Heart left ventricle (tissue), 16 donors: ENCODE data around the gene KNCN. TPM values are rescaled to one million over a fixed set of nuclear protein-coding genes. Genes with fewer than 3 reads are reported as not detected.

Experiments
- ATAC-seq, 4 donors: fragments of 200-7000 bp; cut with Tn5 transposase; one replicate each; pipeline ENCODE4 v1.9.1; 2020 to 2022; ENCODE audit warnings: moderate library complexity in 4 of 4, mild to moderate bottlenecking in 3 of 4, moderate number of reproducible peaks in 1 of 4
- DNase-seq, 5 donors: peaks; one replicate each; pipeline ENCODE4 v3.0.0-alpha.2; 2020
- H3K27ac ChIP-seq, 12 donors: fragments of 200-600 bp; sonication (generic) in 4 of 12; one replicate each; pipeline versions ENCODE4 v1.5.0 to v1.8.0; 2016 to 2022; ENCODE audit warnings: mild to moderate bottlenecking in 2 of 12
- H3K27me3 ChIP-seq, 9 donors: fragments of 200-600 bp; sonication (generic) in 2 of 9; one replicate each; pipeline versions ENCODE4 v1.5.1 to v1.8.0; 2016 to 2022; ENCODE audit warnings: mild to moderate bottlenecking in 3 of 9
- H3K36me3 ChIP-seq, 9 donors: fragments of 200-600 bp; sonication (generic) in 2 of 9; one replicate each; pipeline versions ENCODE4 v1.5.0 to v1.8.0; 2018 to 2022; ENCODE audit warnings: mild to moderate bottlenecking in 2 of 9
- H3K4me1 ChIP-seq, 12 donors: fragments of 200-600 bp; sonication (generic) in 4 of 12; one replicate each; pipeline versions ENCODE4 v1.5.0 to v1.8.0; 2016 to 2022; ENCODE audit warnings: mild to moderate bottlenecking in 3 of 12
- H3K4me3 ChIP-seq, 12 donors: fragments of 200-600 bp; sonication (generic) in 4 of 12; one replicate each; pipeline versions ENCODE4 v1.5.0 to v1.8.0; 2017 to 2022; ENCODE audit warnings: mild to moderate bottlenecking in 9 of 12, moderate library complexity in 4 of 12
- H3K9me3 ChIP-seq, 12 donors: fragments of 200-600 bp; sonication (generic) in 4 of 12; one replicate each; pipeline versions ENCODE4 v1.5.0 to v1.8.0; 2016 to 2022; ENCODE audit warnings: mild to moderate bottlenecking in 1 of 12
- CTCF ChIP-seq, 12 donors: fragments of 200-600 bp; sonication (generic) in 4 of 12; IDR thresholded peaks; one replicate each; pipeline versions ENCODE4 v1.5.0 to v1.8.0; 2018 to 2022; ENCODE audit warnings: antibody characterized with exemption in 12 of 12, mild to moderate bottlenecking in 5 of 12
- POLR2A ChIP-seq, 2 donors: fragments of 450-650 bp; IDR thresholded peaks; one replicate each; pipeline ENCODE4 v1.6.1; 2017; ENCODE audit warnings: antibody characterized with exemption in 2 of 2, mild to moderate bottlenecking in 2 of 2, moderate library complexity in 2 of 2
- WGBS, 4 donors: extraction: QIAGEN DNeasy Blood & Tissue Kit in 2 of 4; methylation state at CpG; one replicate each; pipeline versions ENCODE4 v1.1.5 to v1.1.7; 2013 to 2018; 5-methylcytosine and 5-hydroxymethylcytosine counted together
- intact Hi-C, 10 donors: fragments of 100-400 bp; cut with DNase I; formaldehyde crosslinking; loops; one replicate each; pipeline versions ENCODE4 v1.11.1 to v1.14.2; 2022
- polyA plus RNA-seq, 2 donors: library from polyadenylated mRNA; stranded (reverse); fragments of 200-250 nt; gene quantifications; one replicate each; pipeline ENCODE4 v1.2.3, GENCODE V29; 2013
- total RNA-seq, 9 donors: library from RNA; depleted of rRNA in 2 of 9; stranded (reverse); fragments of >200 nt in 2 of 9; fragmentation: NEBNext Ultra II Directional in 3 of 9; extraction: Animal tissue kit (Norgen Biotek cat#: 25700) in 3 of 9; gene quantifications; one replicate each; pipeline versions ENCODE4 v1.1.0 to v1.2.4, GENCODE V29; 2016 to 2023
- donor health status: ischemic (EF 13 %, LVEDD 7.1; RV severe dilation, severe dysfunction).
- donor health status: healthy with polysubstance abuse.
- donor health status: DM: no; HTN: yes; CAD: no.
- donor health status: DM: no; HTN: no; CAD: no.
- donor health status: ischemic (EF 25% LVEDD 6.9; RV normal size, moderate dysfunction).
- donor health status: ischemic (EF 25% LVEDD 5.7; RV mildly dilated, moderate dysfunction).
- donor health status: healthy.
- donor health status: DM: yes; HTN: yes; CAD: no.
- donor health status: ischemic (EF 35%, LVEDD 5.7; RV mildly dilated, moderate dysfunction).
- donor health status: nonischemic (EF 11% LVEDD 7.7; RV severe dilation, severe dysfunction).
- donor health status: DM: yes; HTN: yes; CAD: no.
- donor health status: PGD.
- donor health status: ischemic (EF 29% LVEDD 5.4; RV normal size, mild dysfunction).
- donor health status: nonischemic (EF 23%, LVEDD 6.1; RV moderate dilation, normal function).

The KNCN gene
- total and polyA plus RNA-seq, 11 donors, result not detected

GRCh38 chr1:46545784-46546183 is 5.7 kb downstream of the KNCN start:
- intact Hi-C loops, result loop anchor here in 1 of 10 donors (5.0 kb wide), 1 partner anchor 98 kb away; no protein-coding TSS in a partner anchor
- TF ChIP-seq CTCF (IDR thresholded peaks at IDR 0.05) (no peak), POLR2A (IDR thresholded peaks at IDR 0.05) (no peak)
- peak in 1 of 5 donors; percentile 5 for DNase-seq
- H3K27me3 ChIP-seq, result peaks cover 11 to 64% (median 32%) of the 10 kb centered on the region in 9 donors
- no peaks in the 10 kb centered on the region for H3K36me3 ChIP-seq
- WGBS, 4 donors, result 43 to 77% (median 55%) methylated on average over 3 of the region's 3 CpGs
- no peak overlapping the region for H3K4me3 ChIP-seq
- H3K4me1 ChIP-seq, result peaks cover 0 to 8% (median 0%) of the 10 kb centered on the region in 12 donors
- no peak for ATAC-seq
- H3K9me3 ChIP-seq, result no peaks in the 10 kb centered on the region
- H3K27ac ChIP-seq, result no peak overlapping the region

- H3K27ac ChIP-seq, result no peak overlapping the region
- H3K36me3 ChIP-seq, result no peaks in the 10 kb centered on the region
- intact Hi-C loops, result loop anchor here in 1 of 10 donors (5.0 kb wide), 1 partner anchor 97 kb away; no protein-coding TSS in a partner anchor
- 43 to 57% (median 56%) methylated on average over 5 of the region's 5 CpGs for WGBS, 4 donors
- H3K4me3 ChIP-seq, result no peak overlapping the region
- no peak for TF ChIP-seq POLR2A (IDR thresholded peaks at IDR 0.05)
- TF ChIP-seq CTCF (IDR thresholded peaks at IDR 0.05), result no peak
- peaks cover 11 to 59% (median 32%) of the 10 kb centered on the region in 9 donors for H3K27me3 ChIP-seq
- ATAC-seq (no peak), DNase-seq (peak in 1 of 5 donors; percentile 20)
- H3K9me3 ChIP-seq, result no peaks in the 10 kb centered on the region
- peaks cover 0 to 8% (median 0%) of the 10 kb centered on the region in 12 donors for H3K4me1 ChIP-seq
These were observed 6.7 kb downstream of the KNCN start for GRCh38 chr1:46544561-46545240.

- H3K36me3 ChIP-seq, result no peaks in the 10 kb centered on the region
- TF ChIP-seq CTCF (IDR thresholded peaks at IDR 0.05) (no peak), POLR2A (IDR thresholded peaks at IDR 0.05) (no peak)
- H3K27me3 ChIP-seq, result peaks cover 11 to 56% (median 32%) of the 10 kb centered on the region in 9 donors
- no peak overlapping the region for H3K27ac ChIP-seq
- DNase-seq (peak in 1 of 5 donors; percentile 50), ATAC-seq (no peak)
- 4 to 7% (median 4%) methylated on average over 42 to 58 of the region's 58 CpGs for WGBS, 4 donors
- intact Hi-C loops, result no loop called here
- peaks cover 0 to 8% (median 0%) of the 10 kb centered on the region in 12 donors for H3K4me1 ChIP-seq
- H3K9me3 ChIP-seq, result no peaks in the 10 kb centered on the region
- peak overlapping the region in 5 of 12 donors; percentile 2 to 24 (median 12) for H3K4me3 ChIP-seq
These were observed 7.5 kb downstream of the KNCN start for GRCh38 chr1:46543761-46544560.

GRCh38 chr1:46543382-46543760 is 8.1 kb downstream of the KNCN start:
- no peak overlapping the region for H3K4me3 ChIP-seq
- no peaks in the 10 kb centered on the region for H3K9me3 ChIP-seq
- no peak for TF ChIP-seq POLR2A (IDR thresholded peaks at IDR 0.05)
- no peak for TF ChIP-seq CTCF (IDR thresholded peaks at IDR 0.05)
- DNase-seq (peak in 1 of 5 donors; percentile 42), ATAC-seq (no peak)
- H3K4me1 ChIP-seq, result peaks cover 0 to 8% (median 0%) of the 10 kb centered on the region in 12 donors
- no peak overlapping the region for H3K27ac ChIP-seq
- peaks cover 11 to 58% (median 32%) of the 10 kb centered on the region in 9 donors for H3K27me3 ChIP-seq
- intact Hi-C loops, result no loop called here
- 44 to 54% (median 50%) methylated on average over 7 of the region's 7 CpGs for WGBS, 4 donors
- no peaks in the 10 kb centered on the region for H3K36me3 ChIP-seq
